ENCODE data around the gene PYGO1. TPM values are rescaled to one million over a fixed set of nuclear protein-coding genes. Genes with fewer than 3 reads are reported as not detected.

The PYGO1 gene
- total RNA-seq, 2 donors from 2014 or later, result 7.4 to 14.0 TPM

DNA sequence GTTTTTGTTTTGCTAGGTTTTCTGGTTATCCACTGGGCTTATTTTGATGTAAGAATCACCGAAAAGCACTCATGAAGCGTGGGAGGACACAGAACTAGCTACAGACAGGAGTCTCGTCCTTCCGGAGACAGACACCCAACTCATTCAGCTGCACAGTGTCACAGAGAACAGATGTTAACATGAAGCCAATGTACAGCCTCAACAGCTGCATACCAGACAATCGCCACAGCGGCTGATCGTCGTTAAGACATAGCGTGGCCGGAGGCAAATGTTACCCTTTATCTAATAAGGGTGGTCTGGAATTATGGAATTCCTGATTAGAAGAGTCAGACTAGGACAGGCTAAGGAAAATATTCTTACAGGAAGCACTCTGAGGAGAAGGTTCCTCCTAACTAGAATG is 1.1 kb upstream of the PYGO1 start:
- no peaks in the 10 kb centered on the region for H3K27me3 ChIP-seq (replicated peaks; ENCODE audit: insufficient read depth)
- no peak overlapping the region for H3K4me3 ChIP-seq
- H3K9me3 ChIP-seq, result no peaks in the 10 kb centered on the region
- H3K27ac ChIP-seq, result no peak overlapping the region
- TF ChIP-seq, protein P1, sequence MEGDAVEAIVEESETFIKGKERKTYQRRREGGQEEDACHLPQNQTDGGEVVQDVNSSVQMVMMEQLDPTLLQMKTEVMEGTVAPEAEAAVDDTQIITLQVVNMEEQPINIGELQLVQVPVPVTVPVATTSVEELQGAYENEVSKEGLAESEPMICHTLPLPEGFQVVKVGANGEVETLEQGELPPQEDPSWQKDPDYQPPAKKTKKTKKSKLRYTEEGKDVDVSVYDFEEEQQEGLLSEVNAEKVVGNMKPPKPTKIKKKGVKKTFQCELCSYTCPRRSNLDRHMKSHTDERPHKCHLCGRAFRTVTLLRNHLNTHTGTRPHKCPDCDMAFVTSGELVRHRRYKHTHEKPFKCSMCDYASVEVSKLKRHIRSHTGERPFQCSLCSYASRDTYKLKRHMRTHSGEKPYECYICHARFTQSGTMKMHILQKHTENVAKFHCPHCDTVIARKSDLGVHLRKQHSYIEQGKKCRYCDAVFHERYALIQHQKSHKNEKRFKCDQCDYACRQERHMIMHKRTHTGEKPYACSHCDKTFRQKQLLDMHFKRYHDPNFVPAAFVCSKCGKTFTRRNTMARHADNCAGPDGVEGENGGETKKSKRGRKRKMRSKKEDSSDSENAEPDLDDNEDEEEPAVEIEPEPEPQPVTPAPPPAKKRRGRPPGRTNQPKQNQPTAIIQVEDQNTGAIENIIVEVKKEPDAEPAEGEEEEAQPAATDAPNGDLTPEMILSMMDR (IDR thresholded peaks at IDR 0.05), result no peak
- DNase-seq (ENCODE audit: low spot score), result no peak
- peaks cover 0 to 18% of the 10 kb centered on the region in 2 donors for H3K4me1 ChIP-seq (ENCODE audit: control insufficient read depth in 1 of 2, low read depth in 2 of 2)
- H3K36me3 ChIP-seq, result no peaks in the 10 kb centered on the region
- no peak for ATAC-seq (ENCODE audit: insufficient number of reproducible peaks, low FRiP score, low read depth)

DNA sequence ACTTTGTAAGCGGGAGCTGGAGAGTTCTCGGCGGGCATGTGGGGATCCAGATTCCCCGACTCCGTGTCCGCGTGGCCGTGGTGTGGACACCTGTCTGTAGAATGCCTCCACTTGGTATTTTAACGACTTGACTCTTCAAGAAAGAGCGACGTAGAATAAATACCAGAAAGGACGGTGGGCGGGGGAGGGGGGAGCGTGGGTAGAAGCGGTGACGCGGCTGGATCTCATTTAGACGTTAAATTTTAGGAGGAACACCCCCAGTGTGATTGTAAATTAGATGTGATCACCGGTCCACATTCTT is 620 bp upstream of the PYGO1 start:
- Histone ChIP-seq H3K36me3 (no peaks in the 10 kb centered on the region), H3K27me3 (replicated peaks; ENCODE audit: insufficient read depth) (no peaks in the 10 kb centered on the region), H3K4me3 (peak overlapping the region; percentile 92), H3K4me1 (ENCODE audit: control insufficient read depth in 1 of 2, low read depth in 2 of 2) (peaks cover 0 to 18% of the 10 kb centered on the region in 2 donors), H3K27ac (peak overlapping the region; percentile 70 to 75), H3K9me3 (no peaks in the 10 kb centered on the region)
- TF ChIP-seq, protein P1 (IDR thresholded peaks at IDR 0.05), result no peak
- no peak for DNase-seq (ENCODE audit: low spot score)
- ATAC-seq (ENCODE audit: insufficient number of reproducible peaks, low FRiP score, low read depth), result no peak

DNA sequence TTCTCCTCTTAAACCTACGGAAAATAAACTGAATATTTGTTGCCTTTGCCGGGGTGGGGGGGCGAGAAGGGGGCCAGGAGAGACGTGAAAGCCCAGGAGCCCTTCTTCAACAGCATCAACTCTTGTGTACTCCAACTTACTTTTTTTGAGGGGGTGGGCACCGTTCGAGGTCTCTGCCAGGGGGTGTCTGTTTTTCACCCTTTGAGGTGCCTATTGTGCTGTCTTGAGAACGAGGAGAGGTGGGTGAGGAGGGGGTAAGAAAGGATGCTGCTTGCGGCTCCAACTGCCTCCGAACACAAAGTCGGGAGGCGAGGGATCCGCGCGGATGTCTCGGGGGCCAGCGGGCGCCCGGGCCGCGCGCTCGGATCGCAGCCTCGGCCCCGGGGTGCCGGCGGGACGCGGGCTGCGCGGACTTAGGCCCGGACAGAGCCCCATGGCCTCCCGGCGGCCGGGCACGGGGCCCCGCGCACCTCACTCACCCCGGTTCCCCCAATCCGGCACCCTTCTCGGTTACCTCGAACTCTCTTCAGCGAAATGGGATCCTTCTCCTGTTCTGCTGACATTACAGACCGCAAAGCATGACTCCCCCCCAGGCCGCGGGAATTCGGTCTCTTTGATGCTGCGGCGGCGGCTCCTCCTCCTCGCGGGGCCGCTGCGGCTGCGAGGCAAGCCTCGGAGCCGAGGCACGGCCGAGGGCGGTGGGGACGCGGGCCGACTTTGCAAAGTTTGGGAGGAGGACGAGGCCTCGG is 650 bp downstream of the PYGO1 start:
- TF ChIP-seq, protein P1 (IDR thresholded peaks at IDR 0.05), result no peak

DNA sequence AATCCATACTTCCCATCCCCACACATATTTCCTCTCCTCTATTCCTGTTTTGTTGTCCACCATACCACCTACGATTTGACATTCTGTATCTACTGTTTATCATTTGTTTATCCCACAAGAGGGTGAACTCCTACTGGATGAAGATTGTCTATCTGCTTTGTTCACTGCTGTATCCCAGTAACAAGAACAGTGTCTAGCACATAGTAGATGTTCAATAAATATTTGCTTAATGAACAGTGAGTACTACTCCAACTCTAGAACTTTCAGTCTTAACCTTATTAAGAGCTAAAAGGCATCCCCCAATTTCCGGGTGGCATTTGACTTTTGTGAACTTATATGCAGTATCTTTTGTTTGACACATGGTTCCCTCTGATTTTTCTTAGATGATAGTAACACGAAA is 1.3 kb downstream of the PYGO1 start:
- H3K27ac ChIP-seq, result no peak overlapping the region
- ATAC-seq (ENCODE audit: insufficient number of reproducible peaks, low FRiP score, low read depth) (no peak), DNase-seq (ENCODE audit: low spot score) (no peak)
- H3K9me3 ChIP-seq, result no peaks in the 10 kb centered on the region
- H3K27me3 ChIP-seq (replicated peaks; ENCODE audit: insufficient read depth), result no peaks in the 10 kb centered on the region
- TF ChIP-seq, protein P1 (IDR thresholded peaks at IDR 0.05), result no peak
- peaks cover 0 to 18% of the 10 kb centered on the region in 2 donors for H3K4me1 ChIP-seq (ENCODE audit: control insufficient read depth in 1 of 2, low read depth in 2 of 2)
- H3K4me3 ChIP-seq, result peak overlapping the region; percentile 92
- no peaks in the 10 kb centered on the region for H3K36me3 ChIP-seq

More for the DNA sequence above, 650 bp downstream of the PYGO1 start:
- no peak for ATAC-seq (ENCODE audit: insufficient number of reproducible peaks, low FRiP score, low read depth)
- H3K4me3 ChIP-seq, result peak overlapping the region; percentile 92
- H3K27me3 ChIP-seq (replicated peaks; ENCODE audit: insufficient read depth), result no peaks in the 10 kb centered on the region
- DNase-seq (ENCODE audit: low spot score), result no peak
- H3K9me3 ChIP-seq, result no peaks in the 10 kb centered on the region
- peaks cover 0 to 18% of the 10 kb centered on the region in 2 donors for H3K4me1 ChIP-seq (ENCODE audit: control insufficient read depth in 1 of 2, low read depth in 2 of 2)
- H3K36me3 ChIP-seq, result no peaks in the 10 kb centered on the region
- peak overlapping the region; percentile 77 to 81 for H3K27ac ChIP-seq

DNA sequence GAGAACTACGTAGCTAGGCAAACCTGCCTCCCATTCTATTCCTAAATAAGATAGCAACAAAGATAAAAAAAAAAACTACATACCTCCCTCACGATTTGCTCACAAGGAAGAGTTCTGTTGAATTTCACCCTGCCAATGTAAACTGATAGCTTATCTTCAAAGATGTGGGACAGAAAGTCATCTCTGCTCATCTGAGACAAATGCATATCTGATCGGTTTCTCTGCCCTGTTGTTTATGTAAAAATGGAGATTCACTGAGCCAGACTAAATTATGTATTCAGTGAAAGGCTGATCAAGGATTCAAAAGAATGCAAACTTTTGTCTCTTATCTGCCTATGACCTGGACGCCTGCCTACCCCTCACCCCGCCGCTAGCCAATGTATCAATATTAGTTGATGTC is 11.2 kb downstream of the PYGO1 start:
- no peak for DNase-seq (ENCODE audit: low spot score)
- TF ChIP-seq, protein P1 (IDR thresholded peaks at IDR 0.05), result no peak
- no peak overlapping the region for H3K4me3 ChIP-seq
- no peaks in the 10 kb centered on the region for H3K4me1 ChIP-seq (ENCODE audit: control insufficient read depth in 1 of 2, low read depth in 2 of 2)
- no peaks in the 10 kb centered on the region for H3K27me3 ChIP-seq (replicated peaks; ENCODE audit: insufficient read depth)
- no peaks in the 10 kb centered on the region for H3K36me3 ChIP-seq
- no peaks in the 10 kb centered on the region for H3K9me3 ChIP-seq
- no peak overlapping the region for H3K27ac ChIP-seq
- ATAC-seq (ENCODE audit: insufficient number of reproducible peaks, low FRiP score, low read depth), result no peak

Data from thoracic aorta (tissue), 2 donors.